Endothelial cell of umbilical vein (primary cell): ENCODE results near the gene EDC3.

Source experiments
- CTCF ChIP-seq, 2 donors: IDR thresholded peaks; 1 replicate in 1 of 2; 2 replicates in 1 of 2; pipeline ENCODE4 v1.5.1; 2011; ENCODE audit warnings: low read length in 2 of 2, mild to moderate bottlenecking in 2 of 2, moderate library complexity in 2 of 2, control low read depth in 1 of 2, inconsistent platforms in 1 of 2, low read depth in 1 of 2; ENCODE audit not compliant: insufficient read depth in 1 of 2; ENCODE audit errors: extremely low read depth in 1 of 2
- MAX ChIP-seq: IDR thresholded peaks from 2 replicates; pipeline ENCODE4 v1.6.1; 2011; ENCODE audit not compliant: insufficient read depth, insufficient read length

DNA sequence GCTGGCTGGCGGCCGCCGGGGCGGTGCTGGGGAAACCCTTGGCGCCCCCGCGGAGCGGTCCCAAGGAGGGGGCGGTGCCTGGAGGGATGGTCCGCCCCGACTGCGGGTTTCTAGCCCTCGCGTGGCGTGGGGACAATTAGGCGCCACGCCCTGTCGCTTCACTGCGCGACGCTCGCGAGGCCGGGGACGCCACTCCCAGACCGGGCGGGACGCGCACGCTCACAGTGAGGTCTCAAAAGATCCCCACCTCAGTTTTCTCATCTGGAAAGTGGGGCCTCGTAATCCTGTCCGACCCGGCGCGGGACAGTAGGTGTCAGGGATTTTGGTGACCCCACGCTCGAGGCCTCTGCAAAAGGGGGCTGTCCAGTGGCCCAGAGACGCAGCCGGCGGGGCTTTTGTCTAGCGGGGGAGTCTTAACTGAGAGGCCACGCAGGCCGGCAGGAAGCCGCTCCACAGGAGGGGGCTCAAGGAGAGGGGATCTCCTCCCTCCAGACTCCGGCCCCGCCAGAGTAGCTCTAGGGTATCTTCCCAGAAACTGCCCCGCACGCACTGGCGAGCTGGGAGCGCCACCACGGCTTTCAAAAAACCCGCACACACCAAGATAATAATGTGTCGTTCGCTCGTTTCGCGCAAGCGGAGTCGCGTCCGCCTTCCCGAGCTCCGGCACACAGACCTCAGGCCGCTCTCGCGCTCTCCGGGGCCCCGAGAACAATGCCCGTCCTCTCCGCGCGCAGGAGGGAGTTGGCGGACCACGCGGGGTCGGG lies 80.9 kb downstream of the EDC3 start:
- TF ChIP-seq MAX = no peak
- TF ChIP-seq CTCF (IDR thresholded peaks at IDR 0.05; ENCODE audit: extremely low read depth in 1 of 2, insufficient read depth in 1 of 2, low read depth in 1 of 2, low read length in 2 of 2) = no peak
